Middle frontal gyrus (tissue), 1 donor: Measurements from ENCODE around the gene CD80.

ENCODE experiments used
- DNase-seq: peaks from one replicate; pipeline ENCODE4 v3.0.0-alpha.2; 2015; ENCODE audit warnings: low spot score; ENCODE audit errors: extremely low spot score

CD80 gene

DNA sequence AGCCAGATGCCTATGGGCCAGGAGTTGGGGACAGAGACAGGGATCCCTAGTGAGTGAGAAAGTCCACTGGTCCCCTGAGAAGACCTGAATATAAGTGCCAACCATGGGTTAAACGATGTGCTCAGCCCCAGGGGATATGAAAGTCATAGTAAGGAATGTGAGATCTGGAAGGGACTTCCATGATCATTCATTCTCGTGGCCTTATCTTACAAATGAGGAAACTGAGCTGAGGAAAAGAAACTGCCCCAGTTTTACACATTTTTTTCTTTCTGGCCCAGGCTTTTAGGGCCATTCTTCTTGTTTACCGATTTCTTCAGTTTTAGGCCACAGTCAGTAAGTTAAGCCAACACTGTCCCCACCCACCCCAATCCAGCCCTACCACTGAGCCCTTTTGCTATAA, 11.1 kb downstream of the CD80 start:
- DNase-seq, result no peak

- no peak for DNase-seq
Measured at GRCh38 chr3:119547227-119547626, 12.2 kb downstream of the CD80 start.

- DNase-seq, result no peak
Measured at GRCh38 chr3:119543147-119543546, 16.3 kb downstream of the CD80 start.

DNA sequence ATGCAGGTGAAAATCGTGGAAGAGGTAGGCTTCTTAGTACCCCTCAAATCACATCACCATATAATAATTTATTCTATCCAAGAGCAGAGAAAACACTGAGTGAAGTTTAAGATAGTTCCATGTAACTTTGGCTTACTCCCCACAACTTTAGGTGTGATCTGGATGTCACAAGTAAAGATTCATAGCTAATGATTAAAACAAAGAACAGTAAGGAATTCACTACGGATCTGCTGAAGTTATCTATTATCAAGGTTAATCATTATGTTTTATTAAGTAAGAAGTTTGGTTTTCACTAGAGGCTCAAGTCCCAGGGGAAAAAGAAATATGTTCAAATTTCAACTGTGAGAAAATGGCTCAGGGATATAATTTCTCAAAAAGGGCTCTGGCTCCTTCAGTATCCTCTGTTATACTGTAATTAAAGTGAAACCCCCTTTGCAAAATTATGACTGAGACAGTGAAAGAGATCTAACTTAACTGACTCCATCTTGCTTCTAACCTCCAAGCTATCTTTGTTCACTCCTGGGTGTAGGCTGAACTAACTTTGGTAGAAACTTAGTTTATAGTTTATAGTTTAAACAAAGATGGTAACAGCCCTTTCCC, 17.1 kb downstream of the CD80 start:
- no peak for DNase-seq

DNA sequence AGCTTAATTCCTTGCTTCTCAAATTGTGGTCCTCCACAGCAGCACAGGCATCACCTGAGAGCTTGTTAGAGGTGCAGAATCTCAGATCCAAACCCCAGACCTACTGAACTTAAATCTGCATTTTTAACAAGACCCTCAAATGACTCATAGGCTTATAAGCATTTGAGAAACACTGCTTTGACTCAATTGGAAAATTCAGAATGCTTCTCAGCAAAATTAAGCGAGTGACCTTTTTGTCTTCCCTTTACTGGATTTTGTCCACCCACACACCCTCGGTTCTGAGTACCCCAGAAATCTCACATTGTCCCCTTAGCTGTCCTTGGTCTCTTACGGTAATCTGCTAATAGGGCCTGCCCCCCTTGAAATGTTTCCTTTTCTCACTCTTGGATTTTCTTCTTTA, 17.9 kb downstream of the CD80 start:
- no peak for DNase-seq

- no peak for DNase-seq
Measured at GRCh38 chr3:119538772-119539171, 20.6 kb downstream of the CD80 start.

DNA sequence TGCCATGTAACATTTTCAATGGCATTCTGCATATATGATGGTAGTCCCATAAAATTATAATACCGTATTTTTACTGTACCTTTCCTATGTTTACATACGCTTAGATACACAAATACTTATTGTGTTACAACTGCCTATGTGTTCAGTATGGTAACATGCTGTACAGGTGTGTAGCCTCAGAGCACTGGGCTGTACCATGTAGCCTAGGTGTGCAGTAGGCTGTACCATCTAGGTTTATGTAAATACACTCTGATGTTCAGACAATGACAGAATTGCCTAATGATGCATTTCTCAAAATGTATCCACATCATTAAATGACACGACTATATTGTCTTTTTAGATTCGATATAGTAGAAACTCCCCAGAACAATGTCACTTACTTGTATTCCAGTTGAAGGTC, 22.7 kb downstream of the CD80 start:
- no peak for DNase-seq

- no peak for DNase-seq
Measured at GRCh38 chr3:119534296-119534695, 25.1 kb downstream of the CD80 start.

GRCh38 chr3:119531151-119531550, 28.3 kb downstream of the CD80 start:
- DNase-seq, result no peak

- no peak for DNase-seq
Measured at GRCh38 chr3:119530456-119530855, 29.0 kb downstream of the CD80 start.

- DNase-seq, result no peak
Measured at GRCh38 chr3:119529883-119530282, 29.5 kb downstream of the CD80 start.

DNA sequence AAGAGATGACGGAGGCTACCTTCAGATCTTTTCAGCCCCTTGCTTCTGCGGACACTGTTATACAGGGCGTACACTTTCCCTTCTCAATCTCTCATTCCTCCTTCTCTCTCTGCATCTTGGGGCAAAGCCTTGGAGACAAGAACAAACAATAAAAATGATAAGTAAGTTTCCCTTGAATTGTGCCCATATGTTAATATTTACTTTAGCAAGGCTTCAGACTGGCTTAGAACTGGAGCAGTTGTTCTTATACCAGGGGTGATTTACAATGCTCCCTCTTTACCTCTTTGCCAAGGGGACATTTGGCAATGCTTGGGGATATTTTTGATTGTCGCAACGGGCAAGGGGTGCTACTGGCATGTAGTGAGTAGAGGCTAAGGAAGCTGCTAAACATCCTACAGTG, 31.7 kb downstream of the CD80 start:
- DNase-seq, result no peak

- DNase-seq, result no peak
Measured at GRCh38 chr3:119524931-119525662, 34.3 kb downstream of the CD80 start.

DNA sequence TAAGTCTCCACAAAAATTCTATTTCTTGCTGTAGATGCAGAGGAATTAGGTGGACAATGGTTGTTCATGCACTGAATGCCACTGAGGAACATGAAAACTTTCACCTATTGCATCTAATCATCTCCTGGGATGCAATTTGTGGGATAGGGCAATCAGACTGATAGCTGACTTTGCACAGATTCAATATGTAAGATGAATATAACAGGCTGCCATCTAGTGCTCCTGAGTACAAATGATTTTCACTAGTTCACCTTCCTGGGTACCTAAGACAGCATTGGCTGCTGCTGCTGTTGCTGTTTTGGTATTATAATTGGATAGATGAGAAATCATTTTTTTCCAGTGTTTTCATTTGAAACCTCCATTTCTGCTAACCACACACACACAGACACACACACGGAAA, 41.4 kb downstream of the CD80 start:
- DNase-seq, result no peak

GRCh38 chr3:119517112-119517511, 42.3 kb downstream of the CD80 start:
- no peak for DNase-seq

DNA sequence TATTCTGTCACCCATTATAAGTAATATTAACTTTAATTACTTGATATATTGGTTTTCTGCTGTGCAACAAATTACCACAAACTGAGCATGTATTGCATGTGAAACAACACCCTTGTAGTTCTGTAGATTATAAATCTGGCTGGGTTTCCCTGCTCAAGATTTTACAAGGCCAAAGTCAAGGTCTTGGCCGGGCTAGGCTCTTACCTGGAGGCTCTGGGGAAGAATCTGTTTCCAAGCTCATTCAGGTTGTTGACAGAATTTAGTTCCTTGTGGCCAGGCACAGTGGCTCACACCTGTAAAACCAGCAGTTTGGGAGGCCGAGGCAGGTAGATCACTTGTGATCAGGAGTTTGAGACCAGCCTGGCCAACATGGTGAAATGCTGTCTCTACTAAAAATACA, 44.8 kb downstream of the CD80 start:
- no peak for DNase-seq

- no peak for DNase-seq
Measured at GRCh38 chr3:119510690-119511089, 48.7 kb downstream of the CD80 start.

DNA sequence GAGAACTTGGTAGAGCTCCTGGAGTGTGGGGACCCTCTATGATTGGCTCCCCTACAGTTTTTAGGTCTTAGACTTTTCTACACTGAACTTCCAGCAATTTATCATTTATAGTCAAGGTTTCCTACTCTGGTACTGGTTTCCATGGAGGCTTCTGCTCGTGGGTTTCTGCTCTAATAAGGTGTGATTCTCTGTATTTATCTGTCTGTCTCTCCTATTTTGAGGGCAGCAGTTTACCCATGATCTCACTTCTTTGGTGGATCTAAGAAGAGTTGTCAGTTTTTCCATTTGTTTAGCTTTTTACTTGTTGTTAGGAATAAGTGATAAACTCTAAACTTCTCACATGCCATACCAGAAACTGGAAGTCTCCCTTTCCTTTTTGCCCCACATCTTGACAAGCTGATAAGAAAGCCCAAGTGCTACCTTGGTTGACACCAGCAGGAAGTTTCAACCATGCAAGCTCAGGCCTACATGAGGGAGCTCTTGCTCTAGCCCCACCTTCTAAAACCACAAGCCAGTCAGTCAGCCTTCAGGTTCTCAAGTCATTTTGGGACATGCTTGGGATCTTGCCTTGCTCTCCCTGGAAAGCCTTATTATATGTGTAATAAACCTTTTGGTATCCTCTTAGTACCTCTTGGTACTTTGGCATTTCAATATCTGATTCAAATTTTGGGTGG, 51.1 kb downstream of the CD80 start:
- DNase-seq, result no peak

GRCh38 chr3:119507404-119507803, 52.0 kb downstream of the CD80 start:
- no peak for DNase-seq

- DNase-seq, result no peak
Measured at GRCh38 chr3:119506631-119507030, 52.8 kb downstream of the CD80 start.

- DNase-seq, result no peak
Measured at GRCh38 chr3:119500901-119501300, 58.5 kb downstream of the CD80 start.

DNA sequence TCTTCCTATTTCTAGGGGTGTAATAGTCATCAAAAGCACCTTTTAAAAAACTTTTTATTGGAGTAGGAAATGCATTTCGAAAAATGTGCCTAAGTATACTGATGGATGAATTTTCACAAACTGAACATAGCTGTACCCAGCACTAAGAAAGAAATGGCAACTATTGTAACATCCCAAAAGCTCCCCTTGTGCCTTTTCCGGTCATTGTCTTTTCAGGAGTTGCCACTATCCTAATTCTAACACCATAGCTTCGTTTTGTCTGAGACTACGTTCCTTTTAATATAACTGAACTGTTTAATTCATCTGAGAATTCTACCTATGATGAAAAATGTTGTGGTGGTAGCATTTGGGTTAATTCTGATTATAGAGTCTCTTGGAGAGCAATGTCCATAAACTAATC, 59.1 kb downstream of the CD80 start:
- no peak for DNase-seq
